Spleen (tissue), 7 donors: Measurements from ENCODE around the gene NOD2.

ENCODE experiments used
- CTCF ChIP-seq, 11 experiments: fragments of 200-600 bp in 7 of 11; fragments of 450-650 bp in 4 of 11; sonication (generic) in 4 of 11; IDR thresholded peaks in 8 of 11; conservative IDR thresholded peaks in 3 of 11; 1 replicate in 7 of 11; 2 replicates in 4 of 11; pipeline versions ENCODE4 v1.4.0 to v1.8.0; 2016 to 2021; ENCODE audit warnings: antibody characterized with exemption in 11 of 11, inconsistent platforms in 4 of 11, mild to moderate bottlenecking in 1 of 11
- POLR2A ChIP-seq, 3 donors: fragments of 450-650 bp; IDR thresholded peaks; one replicate each; pipeline ENCODE4 v1.5.1; 2017; ENCODE audit warnings: antibody characterized with exemption in 3 of 3, mild to moderate bottlenecking in 1 of 3
- donor health status: DM: no; HTN: no; CAD: no; lungs with moderate emphysema.
- donor health status: DM: no; HTN: no; CAD: no.
- donor health status: DM: no; HTN: no; CAD: no.

DNA sequence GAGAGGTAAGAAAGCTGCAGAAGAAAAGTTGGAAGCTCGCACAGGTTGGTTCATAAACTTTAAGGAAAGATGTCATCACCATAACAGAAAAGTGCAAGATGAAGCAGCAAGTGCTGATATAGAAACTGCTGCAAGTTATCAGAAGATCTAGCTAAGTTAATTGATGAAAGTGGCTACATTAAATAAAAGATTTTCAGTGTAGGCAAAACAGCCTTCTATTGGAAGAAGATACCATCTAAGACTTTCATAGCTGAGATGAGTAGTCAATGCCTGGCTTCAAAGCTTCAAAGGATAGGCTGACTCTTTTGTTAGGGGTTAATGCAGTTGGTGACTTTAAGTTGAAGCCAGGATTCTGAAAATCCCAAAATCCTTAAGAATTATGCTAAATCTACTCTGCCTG is 72.5 kb downstream of the NOD2 start:
- no peak for TF ChIP-seq CTCF (IDR thresholded peaks at IDR 0.05 in 8 of 11, conservative IDR thresholded peaks at IDR 0.05 in 3 of 11)
- no peak for TF ChIP-seq POLR2A (IDR thresholded peaks at IDR 0.05)
